Measurements from ENCODE around the gene PRR11.
"Not testable (repeated sequence)": the region's sequence is repeated elsewhere in the genome, so short reads cannot be mapped to it uniquely, and the experiment has no call there.

Gene PRR11

GRCh38 chr17:59219992-59220327, 64.4 kb downstream of the PRR11 start:
- no peak for DNase-seq (ENCODE audit: low read depth, low spot score)
- TF ChIP-seq FOXP2 (optimal IDR thresholded peaks at IDR 0.05; ENCODE audit: control extremely low read depth, extremely low read length, insufficient read depth) (no peak), POLR2AphosphoS5 (IDR thresholded peaks at IDR 0.05; ENCODE audit: borderline replicate concordance, low read depth, low read length) (no peak), EZH2 (IDR thresholded peaks at IDR 0.05) (no peak)
- H3K9me3 ChIP-seq (ENCODE audit: low read depth, low read length) = no peaks in the 10 kb centered on the region
- peak overlapping the region; percentile 100 for H3K4me3 ChIP-seq
- no peaks in the 10 kb centered on the region for H3K36me3 ChIP-seq (ENCODE audit: insufficient read depth, low read length)
- peak overlapping the region; percentile 76 for H3K9ac ChIP-seq (ENCODE audit: insufficient read length)
- no peak overlapping the region for H3K27ac ChIP-seq

- peak within 1 kb of the TSS; percentile 88 for H3K9ac ChIP-seq (ENCODE audit: insufficient read length)
- TF ChIP-seq FOXP2 (optimal IDR thresholded peaks at IDR 0.05; ENCODE audit: control extremely low read depth, extremely low read length, insufficient read depth) = no peak
- no peak for TF ChIP-seq EZH2 (IDR thresholded peaks at IDR 0.05)
- TF ChIP-seq POLR2AphosphoS5 (IDR thresholded peaks at IDR 0.05; ENCODE audit: borderline replicate concordance, low read depth, low read length) = peak; percentile 84
Measured at GRCh38 chr17:59220328-59221158, 65.0 kb downstream of the PRR11 start, which contains the start of gene GDPD1. Gene GDPD1, plus strand, starts transcription at chr17:59220511. Its CDS starts 99 bp downstream, at chr17:59220610.

DNA sequence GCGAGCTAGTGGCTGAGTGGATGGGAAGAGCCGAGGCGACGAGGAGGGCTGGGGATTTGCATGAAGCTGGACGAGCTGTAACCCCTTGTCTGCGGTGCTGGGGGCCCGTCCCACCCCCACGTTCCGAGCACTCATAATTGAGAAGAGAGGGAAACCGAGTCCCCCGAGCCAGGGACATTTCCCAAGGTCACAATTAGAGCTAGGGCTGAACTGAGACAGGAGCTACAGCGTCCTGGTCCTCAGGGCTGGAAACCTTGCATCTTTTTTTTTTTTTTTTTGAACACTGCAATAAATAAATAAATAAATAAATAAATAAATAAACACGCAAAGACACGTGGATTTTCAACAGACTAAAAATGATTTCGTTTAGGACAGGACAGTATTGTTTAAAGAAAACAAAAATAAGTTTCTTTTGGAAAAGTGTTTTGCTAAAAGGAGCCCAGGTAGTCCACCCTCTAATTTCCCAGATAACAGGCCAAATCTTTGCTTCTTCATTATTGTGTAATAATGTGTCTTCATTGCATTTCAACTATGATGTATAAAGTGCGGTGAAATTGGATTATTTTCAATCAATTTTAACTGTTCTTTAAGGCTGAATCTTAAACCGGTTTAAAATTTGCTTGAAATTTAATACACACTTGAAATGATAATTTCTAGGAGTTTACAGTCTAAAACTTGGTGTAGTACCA, 65.8 kb downstream of the PRR11 start:
- DNase-seq (ENCODE audit: low read depth, low spot score) = no peak
- Histone ChIP-seq H3K4me3 (peak overlapping the region; percentile 100), H3K27ac (no peak overlapping the region), H3K9ac (ENCODE audit: insufficient read length) (peak overlapping the region; percentile 88), H3K9me3 (ENCODE audit: low read depth, low read length) (no peaks in the 10 kb centered on the region), H3K36me3 (ENCODE audit: insufficient read depth, low read length) (no peaks in the 10 kb centered on the region)
- TF ChIP-seq EZH2 (IDR thresholded peaks at IDR 0.05) (no peak), POLR2AphosphoS5 (IDR thresholded peaks at IDR 0.05; ENCODE audit: borderline replicate concordance, low read depth, low read length) (no peak), FOXP2 (optimal IDR thresholded peaks at IDR 0.05; ENCODE audit: control extremely low read depth, extremely low read length, insufficient read depth) (no peak)

More at GRCh38 chr17:59220328-59221158, 65.0 kb downstream of the PRR11 start, which contains the start of gene GDPD1:
- DNase-seq (ENCODE audit: low read depth, low spot score) = peak; percentile 39
- H3K4me3 ChIP-seq = peak within 1 kb of the TSS; percentile 100
- H3K36me3 ChIP-seq (ENCODE audit: insufficient read depth, low read length) = no peaks in the 10 kb centered on the region
- H3K27ac ChIP-seq = 0 out of 2 replicates have a peak within 1 kb of the TSS, but pooled peaks have one; percentile 13
- no peaks in the 10 kb centered on the region for H3K9me3 ChIP-seq (ENCODE audit: low read depth, low read length)

GRCh38 chr17:59223813-59224212, 68.3 kb downstream of the PRR11 start:
- TF ChIP-seq POLR2AphosphoS5 (IDR thresholded peaks at IDR 0.05; ENCODE audit: borderline replicate concordance, low read depth, low read length) (no peak), FOXP2 (optimal IDR thresholded peaks at IDR 0.05; ENCODE audit: control extremely low read depth, extremely low read length, insufficient read depth) (no peak), EZH2 (IDR thresholded peaks at IDR 0.05) (no peak)
- H3K36me3 ChIP-seq (ENCODE audit: insufficient read depth, low read length) = no peaks in the 10 kb centered on the region
- H3K9ac ChIP-seq (ENCODE audit: insufficient read length) = no peak overlapping the region
- no peak overlapping the region for H3K27ac ChIP-seq
- no peak for DNase-seq (ENCODE audit: low read depth, low spot score)
- H3K4me3 ChIP-seq = no peak overlapping the region
- no peaks in the 10 kb centered on the region for H3K9me3 ChIP-seq (ENCODE audit: low read depth, low read length)

GRCh38 chr17:59228588-59228987, 73.0 kb downstream of the PRR11 start:
- H3K27ac ChIP-seq; H3K4me3 ChIP-seq; DNase-seq (ENCODE audit: low read depth, low spot score); H3K9me3 ChIP-seq (ENCODE audit: low read depth, low read length); H3K36me3 ChIP-seq (ENCODE audit: insufficient read depth, low read length); H3K9ac ChIP-seq (ENCODE audit: insufficient read length): not testable (repeated sequence)

DNA sequence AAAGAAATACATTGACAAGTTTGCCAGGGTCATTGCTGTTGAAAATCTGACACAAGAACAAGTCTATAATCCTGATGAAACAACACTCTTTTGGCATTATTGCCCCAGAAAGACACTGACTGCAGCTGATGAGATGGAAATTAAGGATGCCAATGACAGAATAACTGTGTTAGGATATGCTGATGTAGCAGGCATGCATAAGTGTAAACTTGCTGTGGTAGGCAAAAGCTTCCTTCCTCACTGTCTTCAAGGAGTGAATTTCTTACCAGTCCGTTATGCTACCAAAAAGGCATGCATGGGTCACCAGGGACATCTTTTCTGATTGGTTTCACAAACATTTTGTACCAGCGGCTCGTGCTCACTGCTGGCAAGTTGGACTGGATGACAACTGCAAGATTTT, 75.2 kb downstream of the PRR11 start:
- H3K27ac ChIP-seq = no peak overlapping the region

GRCh38 chr17:59234631-59235030, 79.1 kb downstream of the PRR11 start:
- Histone ChIP-seq H3K4me3 (no peak overlapping the region), H3K9ac (ENCODE audit: insufficient read length) (no peak overlapping the region), H3K9me3 (ENCODE audit: low read depth, low read length) (no peaks in the 10 kb centered on the region), H3K27ac (no peak overlapping the region), H3K36me3 (ENCODE audit: insufficient read depth, low read length) (no peaks in the 10 kb centered on the region)
- no peak for TF ChIP-seq POLR2AphosphoS5 (IDR thresholded peaks at IDR 0.05; ENCODE audit: borderline replicate concordance, low read depth, low read length)
- no peak for TF ChIP-seq EZH2 (IDR thresholded peaks at IDR 0.05)
- no peak for TF ChIP-seq FOXP2 (optimal IDR thresholded peaks at IDR 0.05; ENCODE audit: control extremely low read depth, extremely low read length, insufficient read depth)
- no peak for DNase-seq (ENCODE audit: low read depth, low spot score)

More for the DNA sequence above, 75.2 kb downstream of the PRR11 start:
- Histone ChIP-seq H3K4me3 (no peak overlapping the region), H3K36me3 (ENCODE audit: insufficient read depth, low read length) (no peaks in the 10 kb centered on the region), H3K9me3 (ENCODE audit: low read depth, low read length) (no peaks in the 10 kb centered on the region), H3K9ac (ENCODE audit: insufficient read length) (no peak overlapping the region)
- DNase-seq (ENCODE audit: low read depth, low spot score) = no peak
- TF ChIP-seq FOXP2 (optimal IDR thresholded peaks at IDR 0.05; ENCODE audit: control extremely low read depth, extremely low read length, insufficient read depth) (no peak), POLR2AphosphoS5 (IDR thresholded peaks at IDR 0.05; ENCODE audit: borderline replicate concordance, low read depth, low read length) (no peak), EZH2 (IDR thresholded peaks at IDR 0.05) (no peak)

DNA sequence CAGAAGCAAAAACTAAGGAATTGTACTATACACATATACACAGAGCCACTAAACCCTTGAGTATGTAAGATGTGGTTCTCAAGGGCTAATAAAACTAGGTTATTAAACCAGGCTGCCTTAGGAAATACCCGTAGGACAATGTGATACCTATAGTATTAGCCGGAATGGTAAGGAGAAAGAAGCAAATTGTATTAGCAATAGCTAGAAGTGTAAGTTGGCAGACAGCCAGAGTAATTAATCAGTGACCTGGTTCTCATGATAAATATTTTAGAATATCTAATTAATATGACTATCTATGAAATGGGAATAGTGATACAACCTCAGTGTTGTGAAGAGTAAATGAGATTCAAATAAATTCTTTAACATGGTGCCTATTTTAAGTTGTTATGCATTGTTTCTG, 83.4 kb downstream of the PRR11 start:
- no peak for DNase-seq (ENCODE audit: low read depth, low spot score)
- Histone ChIP-seq H3K36me3 (ENCODE audit: insufficient read depth, low read length) (no peaks in the 10 kb centered on the region), H3K4me3 (no peak overlapping the region), H3K9me3 (ENCODE audit: low read depth, low read length) (no peaks in the 10 kb centered on the region), H3K9ac (ENCODE audit: insufficient read length) (no peak overlapping the region), H3K27ac (no peak overlapping the region)
- TF ChIP-seq POLR2AphosphoS5 (IDR thresholded peaks at IDR 0.05; ENCODE audit: borderline replicate concordance, low read depth, low read length) (no peak), EZH2 (IDR thresholded peaks at IDR 0.05) (no peak), FOXP2 (optimal IDR thresholded peaks at IDR 0.05; ENCODE audit: control extremely low read depth, extremely low read length, insufficient read depth) (no peak)
